ENCODE results near the gene SFTPD.

GRCh38 chr10:79928028-79928583 lies 20.8 kb downstream of the SFTPD start:
- TF ChIP-seq CTCF (IDR thresholded peaks at IDR 0.05; ENCODE audit: borderline replicate concordance, extremely low read depth, low read length, poor library complexity, severe bottlenecking): no peak
- TF ChIP-seq EZH2 (IDR thresholded peaks at IDR 0.05; ENCODE audit: borderline replicate concordance, low read depth, low read length, severe bottlenecking): no peak

All from DND-41 (cell line).